Activated naive CD4-positive, alpha-beta T cell treated with anti-CD3 and anti-CD28 coated beads, Interleukin-2, amount 50 U/mL, for 16 hours (primary cell): Measurements from ENCODE around the gene MATK.

Source experiments
- DNase-seq: peaks from one replicate; pipeline ENCODE4 v3.0.0-alpha.2; 2020

Gene MATK

DNA sequence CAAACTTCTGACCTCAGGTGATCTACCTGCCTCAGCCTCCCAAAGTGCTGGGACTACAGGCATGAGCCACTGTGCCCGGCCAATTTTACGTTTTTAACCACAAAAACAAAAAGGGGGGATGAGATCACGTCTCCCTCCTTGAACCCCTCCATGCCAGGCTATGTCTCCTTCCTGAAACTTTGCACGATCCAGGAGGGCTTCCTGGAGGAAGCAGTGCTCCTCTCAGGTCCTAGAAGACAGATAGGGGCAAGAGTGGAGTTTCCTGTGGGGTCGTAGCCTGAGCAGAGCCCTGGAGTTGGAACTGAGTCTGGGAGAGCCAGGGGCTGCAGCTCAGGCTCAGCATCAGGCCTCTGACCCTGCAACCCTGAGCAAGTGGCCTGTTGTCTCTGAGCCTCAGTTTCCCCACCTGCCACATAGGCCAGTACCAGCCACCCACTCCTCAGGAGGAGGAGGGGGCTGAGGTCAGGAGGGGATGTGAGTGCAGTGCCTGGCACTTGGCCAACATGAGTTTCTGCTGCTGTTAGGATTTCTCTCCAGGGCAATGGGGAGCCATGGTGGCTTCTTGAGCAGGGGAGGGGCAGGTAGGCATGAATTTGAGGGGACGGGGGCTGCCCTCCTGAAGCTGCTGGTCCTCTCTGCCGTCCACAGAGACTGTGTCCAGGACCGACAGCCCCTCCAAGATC, 40.7 kb downstream of the MATK start:
- no peak for DNase-seq

DNA sequence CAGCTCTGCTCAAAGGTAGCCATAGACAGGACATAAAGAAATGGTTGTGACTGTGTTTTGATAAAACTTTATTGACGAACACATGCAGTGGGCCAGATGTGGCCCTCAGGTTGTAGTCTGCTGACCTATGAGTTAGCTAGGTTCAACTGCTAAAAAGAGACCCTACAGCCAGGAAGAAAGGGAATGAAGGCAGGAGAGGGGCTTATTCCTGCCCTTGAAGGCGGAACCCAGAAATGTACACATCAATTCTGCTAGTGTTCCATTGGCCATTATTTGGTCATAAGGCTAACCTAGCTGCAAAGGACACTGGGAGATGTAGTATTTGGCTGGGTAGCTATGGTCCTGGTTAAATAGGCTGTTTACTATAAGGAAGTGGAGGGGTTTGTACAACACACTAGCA, 42.7 kb downstream of the MATK start:
- DNase-seq, result no peak

DNA sequence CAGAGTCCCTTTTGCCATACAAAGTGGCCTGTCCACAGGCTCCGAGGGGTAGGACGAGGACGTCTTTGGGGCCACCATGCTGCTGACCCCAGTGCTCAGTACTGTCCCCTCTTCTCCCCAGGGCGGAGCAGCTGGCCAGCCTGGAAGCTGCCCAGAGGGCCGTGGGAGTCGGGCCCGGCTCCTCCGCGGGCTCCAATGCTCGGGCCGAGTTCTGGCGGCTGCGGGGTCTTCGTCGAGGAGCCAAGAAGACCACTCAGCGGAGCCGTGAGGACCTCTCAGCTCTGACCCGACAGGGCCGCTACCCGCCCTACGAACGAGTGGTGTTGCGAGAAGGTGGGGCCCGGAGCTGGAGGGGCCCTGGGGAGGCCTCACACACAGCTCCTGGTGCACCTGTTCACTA, 45.8 kb downstream of the MATK start:
- no peak for DNase-seq

DNA sequence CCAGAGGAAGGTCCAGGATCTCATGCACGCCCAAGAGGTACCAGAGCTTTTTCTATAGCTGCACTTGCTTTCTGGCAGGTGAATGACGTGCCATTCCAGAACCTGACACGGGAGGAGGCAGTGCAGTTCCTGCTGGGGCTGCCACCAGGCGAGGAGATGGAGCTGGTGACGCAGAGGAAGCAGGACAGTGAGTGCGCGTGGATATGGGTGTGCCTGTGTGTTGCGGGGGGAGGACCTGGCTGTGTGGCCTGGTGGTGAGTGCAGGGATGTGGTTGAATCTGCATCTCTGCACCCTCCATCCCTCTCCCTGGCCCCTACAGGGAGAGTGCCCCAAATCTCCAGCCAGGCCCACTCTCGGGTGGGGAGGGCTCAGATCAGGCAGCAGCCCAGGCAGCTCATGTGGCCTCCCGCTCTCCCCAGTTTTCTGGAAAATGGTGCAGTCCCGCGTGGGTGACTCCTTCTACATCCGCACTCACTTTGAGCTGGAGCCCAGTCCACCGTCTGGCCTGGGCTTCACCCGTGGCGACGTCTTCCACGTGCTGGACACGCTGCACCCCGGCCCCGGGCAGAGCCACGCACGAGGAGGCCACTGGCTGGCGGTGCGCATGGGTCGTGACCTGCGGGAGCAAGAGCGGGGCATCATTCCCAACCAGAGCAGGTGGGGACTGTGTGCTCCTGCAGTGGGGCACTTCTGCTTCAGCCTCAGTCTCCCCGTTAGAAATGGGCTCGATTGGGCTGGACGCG, 47.5 kb downstream of the MATK start:
- DNase-seq, result no peak

DNA sequence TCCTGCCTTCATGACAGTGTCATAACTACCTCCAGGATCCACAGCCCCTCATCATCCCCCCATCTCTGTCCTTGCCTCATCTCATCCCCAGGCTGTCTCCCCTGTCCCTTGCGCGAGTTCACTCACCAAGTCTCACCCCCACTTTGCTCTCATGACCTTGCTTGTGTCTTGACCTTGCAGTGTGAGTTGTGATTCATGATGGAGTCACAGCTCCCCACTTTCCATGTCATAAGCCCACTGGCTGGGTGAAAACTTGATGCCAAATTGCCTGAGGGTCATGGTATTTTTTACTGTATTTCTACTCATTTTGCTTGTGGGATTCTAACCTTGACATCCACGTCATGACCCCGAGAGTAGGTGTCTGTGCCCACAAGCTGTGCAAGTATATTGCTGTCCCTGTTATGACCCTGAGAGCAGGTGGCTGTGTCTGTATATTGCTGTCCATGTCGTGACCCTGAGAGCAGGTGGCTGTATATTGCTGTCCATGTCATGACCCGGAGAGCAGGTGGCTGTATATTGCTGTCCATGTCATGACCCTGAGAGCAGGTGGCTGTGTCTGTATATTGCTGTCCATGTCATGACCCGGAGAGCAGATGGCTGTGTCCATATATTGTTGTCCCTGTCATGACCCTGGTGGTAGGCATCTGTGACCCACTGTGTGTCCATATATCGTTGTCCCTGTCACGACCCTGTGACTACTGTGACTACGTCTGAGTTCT, 48.5 kb downstream of the MATK start:
- no peak for DNase-seq

DNA sequence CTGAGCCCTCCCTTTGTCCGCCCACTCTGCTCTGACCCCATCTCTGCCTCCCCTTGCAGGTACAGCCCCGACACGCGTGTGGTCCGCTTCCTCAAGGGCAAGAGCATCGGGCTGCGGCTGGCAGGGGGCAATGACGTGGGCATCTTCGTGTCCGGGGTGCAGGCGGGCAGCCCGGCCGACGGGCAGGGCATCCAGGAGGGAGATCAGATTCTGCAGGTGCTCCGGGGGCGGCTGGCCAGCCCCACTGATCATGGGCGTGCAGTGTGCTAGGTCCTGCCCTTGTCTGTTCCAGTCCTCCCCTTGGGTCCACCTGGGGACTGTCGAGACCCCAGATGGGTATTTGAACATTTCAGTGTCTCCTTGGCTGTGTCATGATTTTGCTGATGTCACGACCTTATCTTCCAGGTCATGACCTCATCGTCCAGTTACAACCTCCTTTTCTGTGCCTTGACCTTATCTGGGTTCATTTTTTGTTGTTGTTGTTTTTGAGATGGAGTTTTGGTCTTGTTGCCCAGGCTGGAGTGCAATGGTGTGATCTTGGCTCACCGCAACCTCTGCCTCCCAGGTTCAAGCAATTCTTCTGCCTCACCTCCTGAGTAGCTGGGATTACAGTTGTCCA, 50.0 kb downstream of the MATK start:
- DNase-seq, result no peak

DNA sequence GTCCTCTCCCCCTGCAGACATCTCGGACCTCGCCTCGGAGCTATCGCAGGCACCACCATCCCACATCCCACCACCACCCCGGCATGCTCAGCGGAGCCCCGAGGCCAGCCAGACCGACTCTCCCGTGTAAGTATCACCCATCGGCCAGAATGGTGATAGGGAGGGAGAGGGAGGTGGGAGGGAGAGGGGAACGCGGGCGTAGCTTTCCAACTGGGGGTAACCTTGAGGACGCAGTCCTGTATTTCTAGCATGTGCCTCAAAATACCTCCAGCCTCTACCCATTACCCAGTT, 51.9 kb downstream of the MATK start:
- no peak for DNase-seq

DNA sequence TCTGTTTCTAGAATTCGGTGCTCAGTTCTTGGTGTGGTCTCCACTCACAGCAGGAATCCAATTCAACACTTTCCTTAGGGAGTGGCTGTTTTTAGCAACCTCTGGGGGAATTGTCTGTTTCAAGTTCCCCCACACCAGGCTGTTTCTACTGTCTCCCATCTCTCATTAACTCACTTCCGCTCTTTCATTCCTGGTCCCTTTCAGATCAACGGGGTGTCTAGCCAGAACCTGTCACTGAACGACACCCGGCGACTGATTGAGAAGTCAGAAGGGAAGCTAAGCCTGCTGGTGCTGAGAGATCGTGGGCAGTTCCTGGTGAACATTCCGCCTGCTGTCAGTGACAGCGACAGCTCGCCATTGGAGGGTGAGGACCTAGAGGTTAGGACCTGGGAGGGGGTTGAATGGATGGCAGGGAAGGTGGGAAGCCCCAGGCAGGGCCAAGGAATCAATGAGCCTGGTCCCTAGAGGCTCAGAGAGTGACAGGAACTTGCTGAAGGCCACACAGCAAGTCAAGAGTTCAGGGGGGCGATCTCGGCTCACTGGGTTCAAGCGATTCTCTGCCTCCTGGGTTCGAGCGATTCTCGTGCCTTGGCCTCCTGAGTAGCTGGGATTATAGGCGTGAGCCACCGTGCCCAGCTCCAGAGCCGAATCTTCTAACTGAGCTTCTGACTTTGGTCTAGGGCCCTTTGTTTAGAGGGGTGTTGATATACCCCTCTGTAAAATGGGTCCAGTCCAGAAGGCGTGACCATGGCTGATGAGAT, 52.5 kb downstream of the MATK start:
- no peak for DNase-seq

DNA sequence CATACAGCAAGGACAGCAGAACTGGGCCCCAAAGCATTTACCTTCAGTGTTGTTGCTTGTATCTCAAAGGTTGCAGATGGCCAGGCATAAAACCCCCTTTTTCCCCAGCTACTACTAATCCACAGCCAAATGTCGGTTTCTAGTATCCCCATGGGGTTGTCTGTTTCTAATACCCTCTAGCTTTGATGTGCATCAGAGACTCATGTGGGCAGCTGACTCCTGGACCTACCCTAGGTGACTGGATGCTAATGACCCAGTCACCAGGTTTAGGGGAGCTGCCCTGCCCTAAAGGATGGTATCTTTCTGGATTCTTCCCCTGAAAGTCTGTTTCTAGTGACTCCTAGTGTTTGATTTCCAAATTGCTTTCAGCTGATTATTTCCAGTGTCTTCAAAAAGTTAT, 54.1 kb downstream of the MATK start:
- no peak for DNase-seq

DNA sequence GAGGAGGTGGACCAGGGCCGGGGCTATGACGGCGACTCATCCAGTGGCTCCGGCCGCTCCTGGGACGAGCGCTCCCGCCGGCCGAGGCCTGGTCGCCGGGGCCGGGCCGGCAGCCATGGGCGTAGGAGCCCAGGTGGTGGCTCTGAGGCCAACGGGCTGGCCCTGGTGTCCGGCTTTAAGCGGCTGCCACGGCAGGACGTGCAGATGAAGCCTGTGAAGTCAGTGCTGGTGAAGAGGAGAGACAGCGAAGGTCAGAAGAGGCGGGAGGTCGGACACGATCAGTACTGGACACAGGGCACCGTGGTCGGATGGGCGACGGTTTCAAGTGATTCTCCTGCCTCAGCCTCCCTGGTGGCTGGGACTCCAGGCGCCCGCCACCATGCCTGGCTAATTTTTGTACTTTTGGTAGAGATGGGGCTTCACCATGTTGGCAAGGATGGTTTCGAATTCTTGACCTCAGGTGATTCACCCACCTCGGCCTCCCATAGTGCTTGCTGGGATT, 55.7 kb downstream of the MATK start:
- no peak for DNase-seq
